SK-N-SH treated with all-trans-retinoic acid at 6 μM for 48 hours (cell line): ENCODE data around the gene CIITA.

Experiments
- ARNTL ChIP-seq: fragments of 450-650 bp; formaldehyde crosslinking; IDR thresholded peaks from 2 replicates; pipeline ENCODE4 v1.5.0; 2020; ENCODE audit warnings: low read depth, mild to moderate bottlenecking, moderate library complexity, borderline replicate concordance
- BACH2 ChIP-seq: fragments of 250-450 bp; sonication (Bioruptor Pico); IDR thresholded peaks from 2 replicates; pipeline ENCODE4 v1.9.0; 2021; ENCODE audit warnings: mild to moderate bottlenecking, borderline replicate concordance
- GLIS3 ChIP-seq: fragments of 250-450 bp; sonication (Bioruptor Pico); IDR thresholded peaks from 2 replicates; pipeline ENCODE4 v1.5.0; 2020; ENCODE audit warnings: mild to moderate bottlenecking, moderate library complexity
- RARB ChIP-seq: fragments of 250-450 bp; sonication (Bioruptor Pico); IDR thresholded peaks from 2 replicates; pipeline ENCODE4 v1.8.0; 2021; ENCODE audit warnings: mild to moderate bottlenecking, moderate library complexity
- SNAI2 ChIP-seq: fragments of 250-450 bp; sonication (Bioruptor Pico); IDR thresholded peaks from 2 replicates; pipeline ENCODE4 v1.5.0; 2020; ENCODE audit warnings: mild to moderate bottlenecking, moderate library complexity
- TCF4 ChIP-seq: fragments of 250-450 bp; sonication (Bioruptor Pico); IDR thresholded peaks from 2 replicates; pipeline ENCODE4 v1.8.0; 2021; ENCODE audit warnings: mild to moderate bottlenecking, moderate library complexity, borderline replicate concordance
- ZC3H10 ChIP-seq: fragments of 250-450 bp; sonication (Bioruptor Pico); IDR thresholded peaks from 2 replicates; pipeline ENCODE4 v1.5.1; 2021; ENCODE audit warnings: mild to moderate bottlenecking, moderate library complexity
- ZFP30 ChIP-seq: fragments of 450-650 bp; formaldehyde crosslinking; IDR thresholded peaks from 2 replicates; pipeline ENCODE4 v1.5.0; 2022; ENCODE audit warnings: mild to moderate bottlenecking, moderate library complexity
- ZNF70 ChIP-seq: fragments of 450-650 bp; formaldehyde crosslinking; IDR thresholded peaks from 2 replicates; pipeline ENCODE4 v1.5.0; 2020; ENCODE audit warnings: mild to moderate bottlenecking, moderate library complexity
- ZNF8 ChIP-seq: fragments of 450-650 bp; formaldehyde crosslinking; IDR thresholded peaks from 2 replicates; pipeline ENCODE4 v1.5.0; 2020; ENCODE audit warnings: mild to moderate bottlenecking, moderate library complexity
- TF ChIP-seq, protein P1 (sequence below): fragments of 250-450 bp; sonication (Bioruptor Pico); IDR thresholded peaks from 2 replicates; pipeline ENCODE4 v1.5.0; 2020; ENCODE audit warnings: mild to moderate bottlenecking, moderate library complexity
- TF ChIP-seq, protein P2 (sequence below): fragments of 250-450 bp; sonication (Bioruptor Pico); IDR thresholded peaks from 2 replicates; pipeline ENCODE4 v1.8.0; 2021; ENCODE audit warnings: low read depth, mild to moderate bottlenecking, moderate library complexity, borderline replicate concordance
- TF ChIP-seq, protein P3 (sequence below): fragments of 250-450 bp; sonication (Bioruptor Pico); IDR thresholded peaks from 2 replicates; pipeline ENCODE4 v1.8.0; 2020; ENCODE audit warnings: mild to moderate bottlenecking, moderate library complexity, borderline replicate concordance

DNA sequence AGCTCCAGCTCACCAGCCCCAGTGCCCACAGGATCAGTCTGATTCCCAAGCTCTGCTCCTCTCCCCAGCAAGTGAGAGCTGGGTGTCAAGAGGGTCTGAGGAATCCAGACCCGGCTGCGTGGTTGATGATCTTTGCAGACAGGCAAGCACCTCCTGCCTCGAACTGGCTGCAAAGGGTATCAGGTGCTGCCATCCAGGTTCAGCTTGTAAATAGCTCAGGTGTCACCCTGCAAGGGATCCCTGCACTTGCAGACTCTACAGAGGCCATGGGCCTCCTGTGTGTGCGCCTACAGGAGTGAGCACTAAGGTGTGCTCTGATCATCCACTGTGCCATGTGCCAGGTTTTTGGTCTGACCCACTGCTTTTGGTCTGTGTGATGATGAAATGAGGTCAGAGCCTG is 49.1 kb downstream of the CIITA start:
- TF ChIP-seq BACH2 (CRISPR knock-in tag) = no peak
- TF ChIP-seq RARB (CRISPR knock-in tag) = no peak
- TF ChIP-seq, protein P1, sequence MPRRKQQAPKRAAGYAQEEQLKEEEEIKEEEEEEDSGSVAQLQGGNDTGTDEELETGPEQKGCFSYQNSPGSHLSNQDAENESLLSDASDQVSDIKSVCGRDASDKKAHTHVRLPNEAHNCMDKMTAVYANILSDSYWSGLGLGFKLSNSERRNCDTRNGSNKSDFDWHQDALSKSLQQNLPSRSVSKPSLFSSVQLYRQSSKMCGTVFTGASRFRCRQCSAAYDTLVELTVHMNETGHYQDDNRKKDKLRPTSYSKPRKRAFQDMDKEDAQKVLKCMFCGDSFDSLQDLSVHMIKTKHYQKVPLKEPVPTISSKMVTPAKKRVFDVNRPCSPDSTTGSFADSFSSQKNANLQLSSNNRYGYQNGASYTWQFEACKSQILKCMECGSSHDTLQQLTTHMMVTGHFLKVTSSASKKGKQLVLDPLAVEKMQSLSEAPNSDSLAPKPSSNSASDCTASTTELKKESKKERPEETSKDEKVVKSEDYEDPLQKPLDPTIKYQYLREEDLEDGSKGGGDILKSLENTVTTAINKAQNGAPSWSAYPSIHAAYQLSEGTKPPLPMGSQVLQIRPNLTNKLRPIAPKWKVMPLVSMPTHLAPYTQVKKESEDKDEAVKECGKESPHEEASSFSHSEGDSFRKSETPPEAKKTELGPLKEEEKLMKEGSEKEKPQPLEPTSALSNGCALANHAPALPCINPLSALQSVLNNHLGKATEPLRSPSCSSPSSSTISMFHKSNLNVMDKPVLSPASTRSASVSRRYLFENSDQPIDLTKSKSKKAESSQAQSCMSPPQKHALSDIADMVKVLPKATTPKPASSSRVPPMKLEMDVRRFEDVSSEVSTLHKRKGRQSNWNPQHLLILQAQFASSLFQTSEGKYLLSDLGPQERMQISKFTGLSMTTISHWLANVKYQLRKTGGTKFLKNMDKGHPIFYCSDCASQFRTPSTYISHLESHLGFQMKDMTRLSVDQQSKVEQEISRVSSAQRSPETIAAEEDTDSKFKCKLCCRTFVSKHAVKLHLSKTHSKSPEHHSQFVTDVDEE (CRISPR knock-in tag) = no peak
- no peak for TF ChIP-seq ARNTL
- TF ChIP-seq ZC3H10 = no peak
- no peak for TF ChIP-seq GLIS3 (CRISPR knock-in tag)
- TF ChIP-seq, protein P2, sequence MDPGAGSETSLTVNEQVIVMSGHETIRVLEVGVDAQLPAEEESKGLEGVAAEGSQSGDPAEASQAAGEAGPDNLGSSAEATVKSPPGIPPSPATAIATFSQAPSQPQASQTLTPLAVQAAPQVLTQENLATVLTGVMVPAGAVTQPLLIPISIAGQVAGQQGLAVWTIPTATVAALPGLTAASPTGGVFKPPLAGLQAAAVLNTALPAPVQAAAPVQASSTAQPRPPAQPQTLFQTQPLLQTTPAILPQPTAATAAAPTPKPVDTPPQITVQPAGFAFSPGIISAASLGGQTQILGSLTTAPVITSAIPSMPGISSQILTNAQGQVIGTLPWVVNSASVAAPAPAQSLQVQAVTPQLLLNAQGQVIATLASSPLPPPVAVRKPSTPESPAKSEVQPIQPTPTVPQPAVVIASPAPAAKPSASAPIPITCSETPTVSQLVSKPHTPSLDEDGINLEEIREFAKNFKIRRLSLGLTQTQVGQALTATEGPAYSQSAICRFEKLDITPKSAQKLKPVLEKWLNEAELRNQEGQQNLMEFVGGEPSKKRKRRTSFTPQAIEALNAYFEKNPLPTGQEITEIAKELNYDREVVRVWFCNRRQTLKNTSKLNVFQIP (CRISPR knock-in tag) = no peak
- TF ChIP-seq SNAI2 (CRISPR knock-in tag) = no peak
- no peak for TF ChIP-seq TCF4
- TF ChIP-seq ZNF70 = no peak
- TF ChIP-seq ZNF8 (CRISPR knock-in tag) = no peak
- TF ChIP-seq, protein P3, sequence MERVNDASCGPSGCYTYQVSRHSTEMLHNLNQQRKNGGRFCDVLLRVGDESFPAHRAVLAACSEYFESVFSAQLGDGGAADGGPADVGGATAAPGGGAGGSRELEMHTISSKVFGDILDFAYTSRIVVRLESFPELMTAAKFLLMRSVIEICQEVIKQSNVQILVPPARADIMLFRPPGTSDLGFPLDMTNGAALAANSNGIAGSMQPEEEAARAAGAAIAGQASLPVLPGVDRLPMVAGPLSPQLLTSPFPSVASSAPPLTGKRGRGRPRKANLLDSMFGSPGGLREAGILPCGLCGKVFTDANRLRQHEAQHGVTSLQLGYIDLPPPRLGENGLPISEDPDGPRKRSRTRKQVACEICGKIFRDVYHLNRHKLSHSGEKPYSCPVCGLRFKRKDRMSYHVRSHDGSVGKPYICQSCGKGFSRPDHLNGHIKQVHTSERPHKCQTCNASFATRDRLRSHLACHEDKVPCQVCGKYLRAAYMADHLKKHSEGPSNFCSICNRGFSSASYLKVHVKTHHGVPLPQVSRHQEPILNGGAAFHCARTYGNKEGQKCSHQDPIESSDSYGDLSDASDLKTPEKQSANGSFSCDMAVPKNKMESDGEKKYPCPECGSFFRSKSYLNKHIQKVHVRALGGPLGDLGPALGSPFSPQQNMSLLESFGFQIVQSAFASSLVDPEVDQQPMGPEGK = no peak
- no peak for TF ChIP-seq ZFP30
